ENCODE results near the gene C2orf76. TPM values are rescaled to one million over a fixed set of nuclear protein-coding genes. Genes with fewer than 3 reads are reported as not detected.

Gene C2orf76
- total and polyA plus RNA-seq, 2 experiments from 2014 or later: 16.6 to 17.6 TPM

DNA sequence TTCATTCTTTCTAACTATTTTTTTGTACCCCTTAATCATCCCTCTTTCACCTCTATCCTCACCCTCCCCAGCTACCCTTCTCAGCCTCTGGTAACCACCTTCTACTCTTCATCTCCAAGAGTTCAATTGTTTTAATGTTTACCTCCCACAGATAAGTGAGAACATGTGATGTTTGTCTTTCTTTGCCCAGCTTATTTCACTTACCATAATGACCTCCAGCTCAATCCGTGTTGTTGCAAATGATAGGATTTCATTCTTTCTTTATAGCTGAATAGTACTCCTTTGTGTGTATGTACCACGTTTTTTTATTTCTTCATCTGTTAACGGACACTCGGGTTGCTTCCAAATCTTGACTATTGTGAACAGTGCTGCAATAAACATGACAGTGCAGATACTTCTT lies 42.9 kb upstream of the C2orf76 start:
- no peak overlapping the region for H3K4me2 ChIP-seq
- WGBS (ENCODE audit: low lambda C conversion rate, missing lambda C conversion rate): 77% methylated on average over 4 of the region's 4 CpGs

DNA sequence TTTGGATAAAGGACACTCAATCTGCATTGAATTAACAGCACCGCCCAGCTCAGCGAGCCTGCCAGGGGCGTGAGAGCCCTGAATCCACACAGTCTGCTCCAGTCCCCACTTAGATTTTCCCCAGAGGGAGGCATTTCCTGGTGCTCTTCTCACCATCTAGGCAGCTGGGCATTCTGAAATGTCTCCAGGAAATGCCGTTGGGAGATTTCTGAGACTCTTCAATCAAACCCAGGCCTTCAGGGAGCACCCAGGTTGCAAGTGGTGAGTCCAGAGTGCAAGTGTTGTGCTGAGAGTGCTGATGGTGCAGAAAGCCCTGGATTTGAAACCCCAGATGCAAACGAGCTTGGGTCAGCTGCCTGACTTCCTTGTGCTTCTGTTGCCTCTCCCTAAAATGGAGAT lies 41.6 kb upstream of the C2orf76 start:
- H2AFZ ChIP-seq: peak overlapping the region; percentile 37

More for the DNA sequence above, 42.9 kb upstream of the C2orf76 start:
- TF ChIP-seq EZH2phosphoT487 (IDR thresholded peaks at IDR 0.05; ENCODE audit: low read depth, severe bottlenecking, unreplicated experiment) (no peak), EZH2 (IDR thresholded peaks at IDR 0.05; ENCODE audit: borderline replicate concordance) (no peak)
- TF ChIP-seq, protein P1, sequence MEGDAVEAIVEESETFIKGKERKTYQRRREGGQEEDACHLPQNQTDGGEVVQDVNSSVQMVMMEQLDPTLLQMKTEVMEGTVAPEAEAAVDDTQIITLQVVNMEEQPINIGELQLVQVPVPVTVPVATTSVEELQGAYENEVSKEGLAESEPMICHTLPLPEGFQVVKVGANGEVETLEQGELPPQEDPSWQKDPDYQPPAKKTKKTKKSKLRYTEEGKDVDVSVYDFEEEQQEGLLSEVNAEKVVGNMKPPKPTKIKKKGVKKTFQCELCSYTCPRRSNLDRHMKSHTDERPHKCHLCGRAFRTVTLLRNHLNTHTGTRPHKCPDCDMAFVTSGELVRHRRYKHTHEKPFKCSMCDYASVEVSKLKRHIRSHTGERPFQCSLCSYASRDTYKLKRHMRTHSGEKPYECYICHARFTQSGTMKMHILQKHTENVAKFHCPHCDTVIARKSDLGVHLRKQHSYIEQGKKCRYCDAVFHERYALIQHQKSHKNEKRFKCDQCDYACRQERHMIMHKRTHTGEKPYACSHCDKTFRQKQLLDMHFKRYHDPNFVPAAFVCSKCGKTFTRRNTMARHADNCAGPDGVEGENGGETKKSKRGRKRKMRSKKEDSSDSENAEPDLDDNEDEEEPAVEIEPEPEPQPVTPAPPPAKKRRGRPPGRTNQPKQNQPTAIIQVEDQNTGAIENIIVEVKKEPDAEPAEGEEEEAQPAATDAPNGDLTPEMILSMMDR (IDR thresholded peaks at IDR 0.05; ENCODE audit: poor library complexity): no peak
- Histone ChIP-seq H3K27me3 (no peaks in the 10 kb centered on the region), H3K9me2 (replicated peaks; ENCODE audit: insufficient read depth) (no peaks in the 10 kb centered on the region), H3K27ac (no peak overlapping the region), H3K4me3 (no peak overlapping the region), H2AFZ (no peak overlapping the region), H3K36me3 (replicated peaks; ENCODE audit: insufficient read depth, low read depth) (no peaks in the 10 kb centered on the region), H4K20me1 (ENCODE audit: insufficient read depth, poor library complexity, severe bottlenecking) (no peaks in the 10 kb centered on the region), H3K79me2 (no peaks in the 10 kb centered on the region), H3K4me1 (ENCODE audit: insufficient read depth) (peaks cover 6% of the 10 kb centered on the region), H3K9me3 (ENCODE audit: low read depth) (no peaks in the 10 kb centered on the region)
- DNase-seq (ENCODE audit: low spot score): no peak

DNA sequence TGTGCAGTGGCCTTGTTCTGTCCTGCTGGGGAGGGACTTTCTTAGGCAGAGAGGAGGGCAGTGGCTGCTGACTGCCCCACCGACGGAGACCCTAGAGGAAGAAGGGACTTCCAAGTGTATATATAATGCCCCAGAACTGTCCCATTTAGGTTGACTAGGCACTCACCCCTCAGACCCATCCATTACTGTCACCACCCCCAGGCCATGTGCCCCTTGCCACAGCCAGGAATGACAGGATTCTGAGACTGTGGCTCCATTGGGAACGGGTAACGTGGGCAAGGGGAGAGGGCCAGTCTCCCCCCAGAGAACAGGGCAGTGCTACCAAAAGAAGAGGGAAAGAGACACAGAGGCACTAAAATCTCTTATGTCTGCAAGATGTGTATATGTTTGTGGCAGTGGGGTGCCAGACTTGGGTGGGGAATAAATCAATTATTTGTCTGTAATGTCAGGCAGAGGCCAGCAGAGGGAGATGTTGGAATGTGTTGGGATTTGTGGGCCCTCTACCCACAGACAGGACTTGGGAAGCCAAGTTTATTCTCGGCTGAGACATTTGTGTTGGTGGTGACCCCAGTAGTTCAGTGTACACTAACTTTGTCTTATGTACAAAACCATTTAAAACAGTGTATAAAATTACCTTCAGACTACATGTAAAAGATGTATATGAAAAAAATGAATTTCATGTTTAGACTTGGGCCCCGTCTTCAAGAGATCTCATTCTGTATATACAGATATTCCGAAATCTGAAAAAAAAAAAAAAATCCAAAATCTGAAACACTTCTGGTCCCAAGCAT lies 41.0 kb upstream of the C2orf76 start:
- H2AFZ ChIP-seq: peak overlapping the region; percentile 37
- peak; percentile 76 for DNase-seq (ENCODE audit: low spot score)
- H3K9me3 ChIP-seq (ENCODE audit: low read depth): no peaks in the 10 kb centered on the region
- WGBS (ENCODE audit: low lambda C conversion rate, missing lambda C conversion rate): 73% methylated on average over 6 of the region's 7 CpGs
- no peaks in the 10 kb centered on the region for H3K9me2 ChIP-seq (replicated peaks; ENCODE audit: insufficient read depth)
- no peaks in the 10 kb centered on the region for H4K20me1 ChIP-seq (ENCODE audit: insufficient read depth, poor library complexity, severe bottlenecking)
- peaks cover 13% of the 10 kb centered on the region for H3K4me1 ChIP-seq (ENCODE audit: insufficient read depth)
- H3K27ac ChIP-seq: peak overlapping the region; percentile 46
- no peaks in the 10 kb centered on the region for H3K27me3 ChIP-seq
- H3K36me3 ChIP-seq (replicated peaks; ENCODE audit: insufficient read depth, low read depth): no peaks in the 10 kb centered on the region
- H3K4me2 ChIP-seq: peak overlapping the region; percentile 11
- H3K79me2 ChIP-seq: no peaks in the 10 kb centered on the region
- TF ChIP-seq, protein P1 (IDR thresholded peaks at IDR 0.05; ENCODE audit: poor library complexity): peak; percentile 80
- TF ChIP-seq EZH2 (IDR thresholded peaks at IDR 0.05; ENCODE audit: borderline replicate concordance): no peak
- no peak overlapping the region for H3K4me3 ChIP-seq

More for the DNA sequence above, 41.6 kb upstream of the C2orf76 start:
- peak overlapping the region; percentile 11 for H3K4me2 ChIP-seq
- H3K4me3 ChIP-seq: no peak overlapping the region
- no peaks in the 10 kb centered on the region for H3K9me2 ChIP-seq (replicated peaks; ENCODE audit: insufficient read depth)
- DNase-seq (ENCODE audit: low spot score): peak; percentile 38
- peaks cover 8% of the 10 kb centered on the region for H3K4me1 ChIP-seq (ENCODE audit: insufficient read depth)
- no peaks in the 10 kb centered on the region for H4K20me1 ChIP-seq (ENCODE audit: insufficient read depth, poor library complexity, severe bottlenecking)
- H3K9me3 ChIP-seq (ENCODE audit: low read depth): no peaks in the 10 kb centered on the region
- H3K36me3 ChIP-seq (replicated peaks; ENCODE audit: insufficient read depth, low read depth): no peaks in the 10 kb centered on the region
- TF ChIP-seq EZH2 (IDR thresholded peaks at IDR 0.05; ENCODE audit: borderline replicate concordance): no peak
- TF ChIP-seq, protein P1 (IDR thresholded peaks at IDR 0.05; ENCODE audit: poor library complexity): no peak
- no peak for TF ChIP-seq EZH2phosphoT487 (IDR thresholded peaks at IDR 0.05; ENCODE audit: low read depth, severe bottlenecking, unreplicated experiment)
- H3K79me2 ChIP-seq: no peaks in the 10 kb centered on the region
- WGBS (ENCODE audit: low lambda C conversion rate, missing lambda C conversion rate): 55% methylated on average over 5 of the region's 5 CpGs
- H3K27me3 ChIP-seq: no peaks in the 10 kb centered on the region
- peak overlapping the region; percentile 46 for H3K27ac ChIP-seq

All from hepatocyte (in vitro differentiated cells).